H9 (cell line): ENCODE measurements around the gene DPM3. TPM values are rescaled to one million over a fixed set of nuclear protein-coding genes. Genes with fewer than 3 reads are reported as not detected.

Source experiments
- DNase-seq: peaks from one replicate; pipeline ENCODE4 v3.0.0-alpha.2; 2017
- H2AFZ ChIP-seq: one replicate; pipeline ENCODE4 v1.6.1; 2013; ENCODE audit warnings: mild to moderate bottlenecking, low read length, control low read depth, moderate library complexity
- H2AK5ac ChIP-seq: 2 replicates; pipeline ENCODE4 v1.6.1; 2013; ENCODE audit warnings: low read length, control low read depth, mixed read lengths; ENCODE audit not compliant: insufficient read length
- H2BK120ac ChIP-seq: one replicate; pipeline ENCODE4 v1.6.1; 2013; ENCODE audit warnings: low read depth, mild to moderate bottlenecking, low read length, control low read depth, inconsistent platforms; ENCODE audit not compliant: poor library complexity, severe bottlenecking
- H2BK12ac ChIP-seq: 2 replicates; pipeline ENCODE4 v1.6.1; 2013; ENCODE audit warnings: low read length, control low read depth, mixed read lengths, low read depth; ENCODE audit not compliant: insufficient read length
- H2BK15ac ChIP-seq: 2 replicates; pipeline ENCODE4 v1.6.1; 2013; ENCODE audit warnings: low read depth, low read length, control low read depth
- H2BK20ac ChIP-seq: one replicate; pipeline ENCODE4 v1.6.1; 2013; ENCODE audit warnings: low read depth, mild to moderate bottlenecking, low read length, control low read depth, inconsistent platforms; ENCODE audit not compliant: poor library complexity, severe bottlenecking
- H2BK5ac ChIP-seq: 2 replicates; pipeline ENCODE4 v1.6.1; 2013; ENCODE audit warnings: low read length, control low read depth, mixed read lengths; ENCODE audit not compliant: insufficient read length
- H3K14ac ChIP-seq: 2 replicates; pipeline ENCODE4 v1.6.1; 2013; ENCODE audit warnings: low read length, control low read depth; ENCODE audit not compliant: insufficient read depth
- H3K18ac ChIP-seq: 2 replicates; pipeline ENCODE4 v1.6.1; 2013; ENCODE audit warnings: low read depth, mild to moderate bottlenecking, mixed read lengths, low read length, control low read depth; ENCODE audit not compliant: insufficient read length
- H3K23ac ChIP-seq: 2 replicates; pipeline ENCODE4 v1.6.1; 2013; ENCODE audit warnings: low read length, control low read depth, mixed read lengths, low read depth; ENCODE audit not compliant: insufficient read length
- H3K23me2 ChIP-seq: 2 replicates; pipeline ENCODE4 v1.6.1; 2013; ENCODE audit warnings: low read depth, mild to moderate bottlenecking, mixed read lengths, low read length, control low read depth; ENCODE audit not compliant: insufficient read length, poor library complexity, severe bottlenecking
- H3K27ac ChIP-seq: 2 replicates; pipeline ENCODE4 v1.5.1; 2013; ENCODE audit warnings: low read length, control low read depth, mixed read lengths, low read depth; ENCODE audit not compliant: insufficient read length
- H3K27me3 ChIP-seq: 2 replicates; pipeline ENCODE4 v1.6.1; 2013; ENCODE audit warnings: low read length, control low read depth, inconsistent platforms; ENCODE audit not compliant: insufficient read depth
- H3K4ac ChIP-seq: 2 replicates; pipeline ENCODE4 v1.6.1; 2013; ENCODE audit warnings: low read depth, mild to moderate bottlenecking, control low read depth, inconsistent platforms, low read length, moderate library complexity
- H3K4me1 ChIP-seq: 2 replicates; pipeline ENCODE4 v1.6.1; 2013; ENCODE audit warnings: low read length, control low read depth, inconsistent platforms; ENCODE audit not compliant: insufficient read depth
- H3K4me2 ChIP-seq: 2 replicates; pipeline ENCODE4 v1.6.1; 2013; ENCODE audit warnings: low read length, control low read depth, mixed read lengths; ENCODE audit not compliant: insufficient read length, insufficient read depth
- H3K56ac ChIP-seq: 2 replicates; pipeline ENCODE4 v1.6.1; 2013; ENCODE audit warnings: low read depth, mild to moderate bottlenecking, mixed read lengths, low read length, control low read depth; ENCODE audit not compliant: insufficient read length
- H3K79me1 ChIP-seq: 2 replicates; pipeline ENCODE4 v1.6.1; 2013; ENCODE audit warnings: low read depth, mild to moderate bottlenecking, moderate library complexity, low read length, control low read depth, inconsistent platforms; ENCODE audit not compliant: insufficient read depth, poor library complexity, severe bottlenecking
- H3K79me2 ChIP-seq: 2 replicates; pipeline ENCODE4 v1.6.1; 2013; ENCODE audit warnings: low read length, control low read depth, inconsistent platforms; ENCODE audit not compliant: insufficient read depth
- H3K9ac ChIP-seq: 2 replicates; pipeline ENCODE4 v1.6.1; 2013; ENCODE audit warnings: low read length, control low read depth, mixed read lengths; ENCODE audit not compliant: insufficient read length; ENCODE audit errors: extremely low read depth
- H3K9me3 ChIP-seq: one replicate; pipeline ENCODE4 v1.6.1; 2013; ENCODE audit warnings: low read depth, low read length, inconsistent platforms; ENCODE audit not compliant: control insufficient read depth
- H3T11ph ChIP-seq: one replicate; pipeline ENCODE4 v1.6.1; 2013; ENCODE audit warnings: mild to moderate bottlenecking, low read length, control low read depth, inconsistent platforms
- H4K20me1 ChIP-seq: one replicate; pipeline ENCODE4 v1.6.1; 2013; ENCODE audit not compliant: control insufficient read depth, insufficient read length, insufficient read depth
- H4K5ac ChIP-seq: 2 replicates; pipeline ENCODE4 v1.6.1; 2013; ENCODE audit warnings: low read depth, mild to moderate bottlenecking, mixed read lengths, low read length, control low read depth; ENCODE audit not compliant: insufficient read length
- H4K8ac ChIP-seq: replicated peaks from 2 replicates; pipeline ENCODE4 v1.6.1; 2013; ENCODE audit warnings: low read length, control low read depth, mixed read lengths, low read depth; ENCODE audit not compliant: insufficient read length
- H4K91ac ChIP-seq: 2 replicates; pipeline ENCODE4 v1.6.1; 2013; ENCODE audit warnings: low read depth, mild to moderate bottlenecking, moderate library complexity, mixed read lengths, low read length, control low read depth; ENCODE audit not compliant: insufficient read length
- H3K27ac Mint-ChIP-seq, 3 experiments: 2 replicates in 2 of 3; 3 replicates in 1 of 3; pipeline ENCODE4 v1.8.0; 2020 to 2021; ENCODE audit warnings: mixed read lengths in 3 of 3, mild to moderate bottlenecking in 1 of 3, moderate library complexity in 1 of 3
- H3K27me3 Mint-ChIP-seq: 2 replicates; pipeline ENCODE4 v1.8.0; 2021; ENCODE audit warnings: low read depth, mild to moderate bottlenecking, moderate library complexity, mixed read lengths
- H3K36me3 Mint-ChIP-seq, 3 experiments: 2 replicates in 2 of 3; 3 replicates in 1 of 3; pipeline ENCODE4 v1.8.0; 2020 to 2021; ENCODE audit warnings: low read depth in 3 of 3, mixed read lengths in 3 of 3; ENCODE audit not compliant: insufficient read depth in 1 of 3
- H3K4me1 Mint-ChIP-seq, 2 experiments: 2 replicates each; pipeline ENCODE4 v1.8.0; 2020; ENCODE audit warnings: mixed read lengths in 2 of 2
- H3K4me3 Mint-ChIP-seq, 2 experiments: 2 replicates in 1 of 2; 3 replicates in 1 of 2; pipeline ENCODE4 v1.8.0; 2020 to 2021; ENCODE audit warnings: mild to moderate bottlenecking in 2 of 2, mixed read lengths in 2 of 2, moderate library complexity in 1 of 2
- H3K9me3 Mint-ChIP-seq, 2 experiments: 2 replicates in 1 of 2; 3 replicates in 1 of 2; pipeline ENCODE4 v1.8.0; 2020; ENCODE audit warnings: mild to moderate bottlenecking in 2 of 2, mixed read lengths in 2 of 2, moderate library complexity in 1 of 2
- CTCF ChIP-seq: fragments of 200-600 bp; sonication (generic); conservative IDR thresholded peaks from 3 replicates; pipeline ENCODE4 v1.8.0; 2021; ENCODE audit warnings: antibody characterized with exemption, mild to moderate bottlenecking
- WGBS: extraction: QIAGEN DNeasy Blood & Tissue Kit; methylation state at CpG from one replicate; pipeline ENCODE4 v1.1.7; 2013; ENCODE audit warnings: missing lambda C conversion rate, low lambda C conversion rate, mixed read lengths; ENCODE audit not compliant: insufficient read length; ENCODE audit errors: extremely low coverage; 5-methylcytosine and 5-hydroxymethylcytosine counted together
- total RNA-seq: library from RNA; stranded (reverse); gene quantifications from 2 replicates; pipeline ENCODE4 v1.2.1, GENCODE V29; 2021

The DPM3 gene
- total RNA-seq, 1 experiment from 2014 or later: 48.5 TPM

- Mint-ChIP-seq H3K4me3 (no peak overlapping the region; a peak in 1 of 5 replicates), H3K27me3 (peaks cover 90% of the 10 kb centered on the region), H3K27ac (peak overlapping the region in 1 of 3 experiments; percentile 31; a peak in 1 of 7 replicates), H3K4me1 (peaks cover 17 to 33% of the 10 kb centered on the region in 2 experiments), H3K36me3 (no peaks in the 10 kb centered on the region; a peak in 1 of 7 replicates), H3K9me3 (no peaks in the 10 kb centered on the region; a peak in 1 of 5 replicates)
- no CpG with 5 or more reads among the region's 2 CpGs for WGBS
- TF ChIP-seq CTCF: no peak
- H3K79me1 ChIP-seq: no peaks in the 10 kb centered on the region
- H4K91ac ChIP-seq: no peak overlapping the region
- no peak overlapping the region for H2AK5ac ChIP-seq
- no peak overlapping the region for H2BK5ac ChIP-seq
- no peak overlapping the region for H4K5ac ChIP-seq
- H2AFZ ChIP-seq: no peak overlapping the region
- peaks cover 2% of the 10 kb centered on the region for H4K20me1 ChIP-seq
- peaks cover 26% of the 10 kb centered on the region; the same call in 1 of the 2 replicates for H3K27me3 ChIP-seq
- H3K9me3 ChIP-seq: no peaks in the 10 kb centered on the region
- H2BK120ac ChIP-seq: no peak overlapping the region
- H3T11ph ChIP-seq: no peak overlapping the region
- H3K23ac ChIP-seq: no peak overlapping the region
- H3K14ac ChIP-seq: no peak overlapping the region
- H3K79me2 ChIP-seq: no peaks in the 10 kb centered on the region
- H3K4ac ChIP-seq: no peak overlapping the region
- H2BK15ac ChIP-seq: no peak overlapping the region
- no peak overlapping the region for H3K4me2 ChIP-seq
- no peak overlapping the region for H3K18ac ChIP-seq
- peaks cover 11% of the 10 kb centered on the region for H3K23me2 ChIP-seq
- no peak overlapping the region for H3K56ac ChIP-seq
- H2BK20ac ChIP-seq: no peak overlapping the region
- no peak overlapping the region for H3K27ac ChIP-seq
- DNase-seq: no peak
- H3K9ac ChIP-seq: no peak overlapping the region
- H4K8ac ChIP-seq: no peak overlapping the region
- H3K4me1 ChIP-seq: no peaks in the 10 kb centered on the region
- no peak overlapping the region for H2BK12ac ChIP-seq
Observed at GRCh38 chr1:155122308-155122707, 18.0 kb downstream of the DPM3 start.
